DOHH2 (cell line): ENCODE data around the gene TMEM26.
A peak's percentile ranks its signal among the peaks of the same experiment; 100 is the strongest.

Experiments
- H3F3A ChIP-seq: fragments of 200-600 bp; sonication (generic), shearing (Covaris generic); 2 replicates; pipeline ENCODE4 v1.6.0; 2016; ENCODE audit warnings: antibody characterized with exemption, mild to moderate bottlenecking; ENCODE audit not compliant: control insufficient read depth, insufficient read depth
- H3K27ac ChIP-seq: fragments of 200-600 bp; sonication (generic); 2 replicates; pipeline ENCODE4 v1.5.1; 2014; ENCODE audit warnings: low read depth, mild to moderate bottlenecking, low read length, moderate library complexity
- H3K27me3 ChIP-seq: fragments of 200-600 bp; sonication (generic); 2 replicates; pipeline ENCODE4 v1.6.1; 2014; ENCODE audit warnings: mild to moderate bottlenecking, low read length, mixed read lengths; ENCODE audit not compliant: control insufficient read depth
- H3K36me3 ChIP-seq: fragments of 200-600 bp; sonication (generic); 2 replicates; pipeline ENCODE4 v1.6.1; 2014; ENCODE audit warnings: mild to moderate bottlenecking, low read length, moderate library complexity, mixed read lengths; ENCODE audit not compliant: control insufficient read depth
- H3K4me1 ChIP-seq: fragments of 200-600 bp; sonication (generic); 2 replicates; pipeline ENCODE4 v1.6.1; 2014; ENCODE audit warnings: mild to moderate bottlenecking, low read length, mixed read lengths; ENCODE audit not compliant: control insufficient read depth
- H3K4me2 ChIP-seq: fragments of 200-600 bp; sonication (generic); 2 replicates; pipeline ENCODE4 v1.6.0; 2014; ENCODE audit warnings: mild to moderate bottlenecking, low read length, moderate library complexity
- H3K4me3 ChIP-seq: fragments of 200-600 bp; sonication (generic); 2 replicates; pipeline ENCODE4 v1.5.1; 2014; ENCODE audit warnings: mild to moderate bottlenecking, low read length, mixed read lengths
- H3K79me2 ChIP-seq: fragments of 200-600 bp; sonication (generic); 2 replicates; pipeline ENCODE4 v1.6.1; 2014; ENCODE audit warnings: mild to moderate bottlenecking, low read length, mixed read lengths; ENCODE audit not compliant: control insufficient read depth
- H3K9me2 ChIP-seq: fragments of 200-600 bp; sonication (generic); replicated peaks from 2 replicates; pipeline ENCODE4 v1.6.1; 2014; ENCODE audit warnings: mild to moderate bottlenecking, low read length, mixed read lengths; ENCODE audit not compliant: control insufficient read depth
- H3K9me3 ChIP-seq: fragments of 200-600 bp; sonication (generic); 2 replicates; pipeline ENCODE4 v1.6.1; 2014; ENCODE audit warnings: antibody characterized with exemption, low read length, mixed read lengths; ENCODE audit not compliant: control insufficient read depth, insufficient read depth
- H4K20me1 ChIP-seq: fragments of 200-600 bp; sonication (generic); 2 replicates; pipeline ENCODE4 v1.6.0; 2014; ENCODE audit warnings: low read depth, mild to moderate bottlenecking, antibody characterized with exemption, low read length, moderate library complexity; ENCODE audit not compliant: control insufficient read depth, insufficient read depth
- EZH2phosphoT487 ChIP-seq: fragments of 200-600 bp; sonication (generic); IDR thresholded peaks from 2 replicates; pipeline ENCODE4 v1.6.1; 2017; ENCODE audit warnings: borderline replicate concordance, mild to moderate bottlenecking, antibody characterized with exemption, low read length, moderate library complexity, mixed read lengths
- TF ChIP-seq, protein P1 (sequence below): fragments of 200-600 bp; sonication (generic); IDR thresholded peaks from one replicate; pipeline ENCODE4 v1.5.1; 2014; ENCODE audit warnings: antibody characterized with exemption, mild to moderate bottlenecking, low read depth, low read length; ENCODE audit not compliant: poor library complexity, severe bottlenecking

Gene TMEM26

GRCh38 chr10:61400524-61400923 is 52.7 kb downstream of the TMEM26 start:
- Histone ChIP-seq H3K36me3 (no peaks in the 10 kb centered on the region), H3K9me2 (no peaks in the 10 kb centered on the region), H3K27ac (no peak overlapping the region), H3F3A (no peaks in the 10 kb centered on the region), H3K4me3 (no peak overlapping the region), H3K79me2 (no peaks in the 10 kb centered on the region), H3K4me2 (no peak overlapping the region), H3K27me3 (no peaks in the 10 kb centered on the region), H3K4me1 (peaks cover 10% of the 10 kb centered on the region), H4K20me1 (no peaks in the 10 kb centered on the region), H3K9me3 (no peaks in the 10 kb centered on the region)
- TF ChIP-seq, protein P1, sequence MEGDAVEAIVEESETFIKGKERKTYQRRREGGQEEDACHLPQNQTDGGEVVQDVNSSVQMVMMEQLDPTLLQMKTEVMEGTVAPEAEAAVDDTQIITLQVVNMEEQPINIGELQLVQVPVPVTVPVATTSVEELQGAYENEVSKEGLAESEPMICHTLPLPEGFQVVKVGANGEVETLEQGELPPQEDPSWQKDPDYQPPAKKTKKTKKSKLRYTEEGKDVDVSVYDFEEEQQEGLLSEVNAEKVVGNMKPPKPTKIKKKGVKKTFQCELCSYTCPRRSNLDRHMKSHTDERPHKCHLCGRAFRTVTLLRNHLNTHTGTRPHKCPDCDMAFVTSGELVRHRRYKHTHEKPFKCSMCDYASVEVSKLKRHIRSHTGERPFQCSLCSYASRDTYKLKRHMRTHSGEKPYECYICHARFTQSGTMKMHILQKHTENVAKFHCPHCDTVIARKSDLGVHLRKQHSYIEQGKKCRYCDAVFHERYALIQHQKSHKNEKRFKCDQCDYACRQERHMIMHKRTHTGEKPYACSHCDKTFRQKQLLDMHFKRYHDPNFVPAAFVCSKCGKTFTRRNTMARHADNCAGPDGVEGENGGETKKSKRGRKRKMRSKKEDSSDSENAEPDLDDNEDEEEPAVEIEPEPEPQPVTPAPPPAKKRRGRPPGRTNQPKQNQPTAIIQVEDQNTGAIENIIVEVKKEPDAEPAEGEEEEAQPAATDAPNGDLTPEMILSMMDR = no peak
- no peak for TF ChIP-seq EZH2phosphoT487

GRCh38 chr10:61399406-61399805 is 53.8 kb downstream of the TMEM26 start:
- H3K27ac ChIP-seq = no peak overlapping the region
- H3F3A ChIP-seq = no peaks in the 10 kb centered on the region
- no peak overlapping the region for H3K4me3 ChIP-seq
- TF ChIP-seq, protein P1 = no peak
- no peak for TF ChIP-seq EZH2phosphoT487
- no peaks in the 10 kb centered on the region for H3K9me3 ChIP-seq
- no peak overlapping the region for H3K4me2 ChIP-seq
- no peaks in the 10 kb centered on the region for H3K9me2 ChIP-seq
- H3K79me2 ChIP-seq = no peaks in the 10 kb centered on the region
- H3K27me3 ChIP-seq = no peaks in the 10 kb centered on the region
- no peaks in the 10 kb centered on the region for H3K36me3 ChIP-seq
- H4K20me1 ChIP-seq = no peaks in the 10 kb centered on the region
- peaks cover 10% of the 10 kb centered on the region for H3K4me1 ChIP-seq

- TF ChIP-seq, protein P1 = no peak
- H3K9me3 ChIP-seq = no peaks in the 10 kb centered on the region
- no peak overlapping the region for H3K27ac ChIP-seq
- peaks cover 10% of the 10 kb centered on the region for H3K4me1 ChIP-seq
- no peaks in the 10 kb centered on the region for H3F3A ChIP-seq
- no peaks in the 10 kb centered on the region for H3K27me3 ChIP-seq
- no peak overlapping the region for H3K4me2 ChIP-seq
- H3K9me2 ChIP-seq = no peaks in the 10 kb centered on the region
- peak overlapping the region; percentile 15; the same call in 1 of the 2 replicates for H3K4me3 ChIP-seq
- H3K36me3 ChIP-seq = no peaks in the 10 kb centered on the region
- no peaks in the 10 kb centered on the region for H3K79me2 ChIP-seq
- H4K20me1 ChIP-seq = no peaks in the 10 kb centered on the region
Measured at GRCh38 chr10:61398366-61399129, 54.6 kb downstream of the TMEM26 start.
